Skin of body (tissue), 2 donors: Measurements from ENCODE around the gene PROSER2. TPM values are rescaled to one million over a fixed set of nuclear protein-coding genes. Genes with fewer than 3 reads are reported as not detected.

Source experiments
- DNase-seq: peaks from one replicate; lab custom pipeline; 2025; lab: John Stamatoyannopoulos, UW
- total RNA-seq: library from RNA; depleted of rRNA; stranded (reverse); fragments of >200 nt; gene quantifications from one replicate; pipeline ENCODE4 v1.2.3, GENCODE V29; 2014

The PROSER2 gene
- total RNA-seq, 1 donor from 2014 or later = 4.9 TPM

- DNase-seq = no peak
Observed at GRCh38 chr10:11866199-11866925, 43.2 kb downstream of the PROSER2 start.

GRCh38 chr10:11869219-11869618, 46.1 kb downstream of the PROSER2 start:
- no peak for DNase-seq

GRCh38 chr10:11869743-11870460, 46.7 kb downstream of the PROSER2 start:
- no peak for DNase-seq

- DNase-seq = no peak
Observed at GRCh38 chr10:11870461-11870780, 47.3 kb downstream of the PROSER2 start.

DNA sequence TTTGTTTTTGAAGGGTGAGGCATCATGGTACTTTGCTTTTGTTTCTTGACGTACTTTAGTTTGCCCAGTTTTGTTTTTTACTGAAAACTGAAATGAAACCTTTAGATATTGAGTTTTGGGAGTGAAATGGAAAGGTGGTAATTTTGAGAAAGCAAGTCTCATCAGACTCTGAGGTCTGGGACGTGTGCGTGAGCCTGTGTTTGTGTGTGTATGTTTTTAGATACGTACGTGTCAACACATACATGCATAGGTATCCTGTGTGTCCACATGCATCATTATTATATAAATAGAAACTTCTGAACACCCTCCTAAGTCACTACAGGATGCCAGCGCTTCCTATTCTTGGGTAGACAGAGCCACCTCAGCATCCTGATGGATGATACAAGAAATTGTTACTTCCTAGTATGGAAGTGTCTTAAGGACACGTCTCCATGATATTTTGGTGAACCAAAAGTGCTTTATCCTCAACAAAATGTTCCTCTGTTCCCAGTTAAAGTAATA, 47.8 kb downstream of the PROSER2 start:
- DNase-seq = no peak

DNA sequence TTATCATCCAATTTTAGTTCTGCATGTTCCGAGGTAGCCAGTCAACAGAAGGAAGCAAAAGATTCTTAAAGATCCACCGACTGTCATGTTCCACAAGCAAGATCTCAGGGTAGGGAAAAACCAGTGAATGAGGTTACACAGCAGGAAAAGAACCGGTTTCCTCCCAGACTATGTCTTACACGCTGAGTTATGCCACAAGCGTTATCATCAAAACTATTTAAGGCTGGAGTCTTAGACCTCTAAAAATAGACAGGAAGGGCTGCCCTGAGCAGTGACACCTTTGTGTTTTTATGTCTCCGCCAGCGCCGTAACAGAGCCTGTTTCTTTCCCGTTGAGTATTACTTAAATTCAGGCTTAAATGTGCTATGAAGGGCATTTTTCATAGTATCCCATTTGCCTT, 48.3 kb downstream of the PROSER2 start:
- peak; percentile 8 for DNase-seq

GRCh38 chr10:11874568-11875493, 51.7 kb downstream of the PROSER2 start:
- peak; percentile 54 for DNase-seq

DNA sequence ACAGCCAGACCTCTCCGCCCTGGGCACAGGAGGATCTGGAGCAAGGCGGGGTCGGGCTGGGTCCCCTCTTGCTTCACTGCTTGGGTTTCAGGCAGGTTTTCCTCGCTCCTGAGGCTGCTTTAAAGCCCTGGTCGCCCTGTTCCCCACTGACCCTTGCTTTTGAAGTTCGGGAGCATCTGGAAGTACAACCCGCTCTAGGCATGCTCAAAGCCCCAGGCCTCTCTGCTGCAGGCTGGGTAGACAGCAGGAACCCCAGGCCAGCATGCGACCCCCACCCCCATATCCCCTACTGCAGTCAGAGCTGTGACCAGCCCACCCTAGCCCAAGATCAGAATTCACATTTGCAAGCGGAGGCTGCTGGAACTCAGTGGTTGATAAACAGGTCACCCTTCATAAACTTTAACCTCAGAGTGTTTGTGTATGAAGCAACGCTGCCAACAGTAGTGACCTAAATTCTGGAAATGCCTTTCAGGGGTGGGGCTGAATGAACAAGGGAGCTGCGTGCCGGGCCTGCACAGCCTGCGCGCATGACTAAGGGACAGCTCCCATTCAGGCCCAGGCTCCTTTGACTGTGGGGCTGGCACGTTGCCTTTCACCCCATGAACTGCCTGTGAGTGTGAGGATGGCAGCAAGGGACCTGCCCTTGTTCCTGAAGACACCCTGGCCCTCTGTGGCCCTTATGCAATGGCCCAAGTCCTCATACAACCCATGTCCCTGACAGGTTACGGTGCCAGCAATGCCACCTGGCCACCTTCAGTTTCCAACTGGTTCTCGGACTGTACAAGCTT, 52.5 kb downstream of the PROSER2 start:
- DNase-seq = peak; percentile 28

- no peak for DNase-seq
Observed at GRCh38 chr10:11876324-11876723, 53.2 kb downstream of the PROSER2 start.

GRCh38 chr10:11876805-11877590, 53.8 kb downstream of the PROSER2 start:
- no peak for DNase-seq

GRCh38 chr10:11877591-11877905, 54.4 kb downstream of the PROSER2 start:
- no peak for DNase-seq

- no peak for DNase-seq
Observed at GRCh38 chr10:11878776-11879175, 55.6 kb downstream of the PROSER2 start.

DNA sequence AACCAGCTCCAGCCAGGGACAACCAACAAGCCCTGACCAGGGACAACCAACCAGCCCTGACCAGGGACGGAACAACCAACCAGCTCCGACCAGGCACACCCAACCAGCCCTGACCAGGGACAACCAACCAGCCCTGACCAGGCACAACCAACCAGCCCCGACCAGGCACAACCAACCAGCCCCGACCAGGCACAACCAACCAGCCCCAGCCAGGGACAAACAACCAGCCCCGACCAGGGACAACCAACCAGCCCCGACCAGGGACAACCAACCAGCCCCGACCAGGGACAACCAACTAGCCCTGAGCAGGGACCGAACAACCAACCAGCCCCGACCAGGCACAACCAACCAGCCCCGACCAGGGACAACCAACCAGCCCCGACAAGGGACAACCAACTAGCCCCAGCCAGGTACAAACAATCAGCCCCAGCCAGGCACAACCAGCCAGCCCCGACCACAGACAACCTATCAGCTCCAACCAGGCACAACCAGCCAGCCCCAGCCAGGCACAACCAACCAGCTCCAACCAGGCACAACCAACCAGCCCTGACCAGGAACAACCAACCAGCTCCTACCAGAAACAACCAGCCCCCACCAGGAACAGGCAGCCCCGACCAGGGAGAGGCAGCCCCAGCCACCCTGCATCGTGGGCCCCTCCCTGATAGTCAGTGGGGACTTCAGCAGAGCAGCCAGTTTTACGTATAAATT, 56.4 kb downstream of the PROSER2 start:
- no peak for DNase-seq

DNA sequence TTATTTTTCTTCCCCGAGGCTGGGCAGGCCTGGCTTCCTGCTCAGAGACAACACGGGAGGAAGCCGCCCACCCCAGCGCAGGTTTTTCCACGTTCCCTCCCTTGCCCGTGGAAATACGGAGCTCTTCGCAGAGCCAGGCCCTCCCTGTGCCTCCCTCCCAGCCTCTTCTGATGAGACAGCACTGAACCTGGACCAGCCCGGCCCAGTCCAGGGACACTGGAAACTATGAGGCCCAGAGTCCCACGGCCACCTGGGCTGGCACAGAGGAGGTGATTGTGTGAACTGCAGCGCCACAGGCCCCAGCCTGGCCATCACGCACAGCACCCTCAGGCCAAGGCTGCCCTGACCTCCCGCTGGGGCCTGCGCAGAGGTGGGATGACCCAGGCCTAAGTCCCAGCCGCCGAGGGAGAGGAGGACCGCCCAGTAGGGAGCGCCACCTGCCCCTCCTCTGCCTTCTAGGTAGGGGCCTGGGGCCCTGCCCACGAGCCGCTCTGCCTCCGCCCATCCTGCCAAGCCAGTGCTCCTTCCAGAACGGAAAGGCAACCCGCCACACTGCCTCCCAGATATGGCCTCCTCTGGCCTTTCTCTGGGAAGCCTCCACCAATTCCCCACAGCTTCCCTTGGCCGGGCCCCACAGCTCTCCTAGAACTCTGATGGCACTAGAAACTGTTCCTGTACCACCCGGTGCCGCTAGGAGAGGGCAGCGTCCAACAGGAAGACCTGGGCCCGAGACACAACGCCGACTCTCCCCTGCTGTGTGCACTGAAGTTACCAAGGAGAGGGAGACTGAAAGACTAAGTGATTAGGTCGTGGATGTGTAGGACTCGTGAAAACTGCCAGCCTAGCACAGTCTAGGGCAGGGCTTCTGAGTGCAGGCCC, 57.2 kb downstream of the PROSER2 start:
- no peak for DNase-seq

DNA sequence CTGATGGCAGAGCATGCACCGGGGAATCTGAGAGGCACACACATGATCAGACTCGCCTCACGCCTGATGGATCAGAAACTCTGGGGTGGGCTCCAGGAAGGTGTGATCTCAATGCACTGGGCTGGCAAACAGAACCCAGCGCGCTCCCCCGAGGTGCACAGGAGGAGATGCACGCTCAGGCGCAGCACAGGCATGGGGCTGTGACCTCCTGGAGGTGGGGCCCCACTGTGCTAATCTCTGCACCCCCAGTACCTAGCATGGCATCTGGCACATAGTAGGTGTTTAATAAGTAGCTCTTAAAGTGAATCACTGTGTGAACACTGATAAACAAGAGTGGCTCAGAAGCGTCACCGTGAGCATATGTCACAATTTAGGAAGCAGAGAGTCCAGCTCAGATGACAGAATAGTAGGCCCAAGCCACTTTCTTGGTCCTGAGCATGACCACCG, 57.9 kb downstream of the PROSER2 start:
- no peak for DNase-seq

- DNase-seq = no peak
Observed at GRCh38 chr10:11881477-11882417, 58.6 kb downstream of the PROSER2 start.

DNA sequence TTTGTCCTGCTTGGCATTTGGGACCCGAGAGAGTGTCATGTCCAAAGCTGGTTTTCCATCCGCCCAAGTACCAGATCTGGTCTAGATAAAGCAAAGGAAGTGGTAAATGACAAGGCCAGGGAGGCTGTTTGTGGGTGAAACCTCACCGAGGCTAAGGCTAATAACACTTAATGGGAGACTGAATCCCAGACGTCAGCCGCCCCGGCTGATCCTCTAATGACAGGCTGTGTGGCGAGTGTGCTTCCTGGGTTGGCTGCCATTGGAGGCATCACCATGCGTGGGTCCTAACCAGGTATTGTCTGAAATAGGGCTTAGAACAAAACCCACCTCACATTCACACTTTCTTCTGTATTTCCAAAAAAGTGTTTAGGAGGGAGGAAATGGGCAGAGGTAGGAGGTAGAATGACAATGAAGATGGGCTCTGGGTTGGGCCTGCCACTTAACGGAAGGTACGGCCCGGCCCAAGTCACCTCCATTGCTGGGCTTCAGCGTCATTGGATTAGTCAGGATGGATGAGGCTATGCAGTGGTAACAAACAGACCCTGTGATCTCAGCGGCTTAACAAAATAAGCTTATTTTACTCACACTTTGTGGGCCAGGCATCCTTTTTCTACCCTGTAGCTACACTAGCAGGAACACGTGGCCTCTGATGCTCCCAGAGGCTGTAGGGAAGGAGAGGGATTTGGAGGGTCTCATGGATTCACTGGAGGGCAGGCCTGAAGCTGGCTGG, 59.7 kb downstream of the PROSER2 start:
- no peak for DNase-seq
